HTR-8/SVneo (cell line): ENCODE results near the gene ZCCHC14.
"Not testable (repeated sequence)": the region's sequence is repeated elsewhere in the genome, so short reads cannot be mapped to it uniquely, and the experiment has no call there.

ENCODE experiments used
- DNase-seq: peaks from one replicate; pipeline ENCODE4 v3.0.0; 2011; ENCODE audit warnings: low spot score, mixed read lengths; ENCODE audit not compliant: insufficient read length
- FAIRE-seq: peaks from 2 replicates; lab custom pipeline; 2011; peaks lifted over from hg19 to GRCh38; lab: Jason Lieb, UNC

ZCCHC14 gene

DNA sequence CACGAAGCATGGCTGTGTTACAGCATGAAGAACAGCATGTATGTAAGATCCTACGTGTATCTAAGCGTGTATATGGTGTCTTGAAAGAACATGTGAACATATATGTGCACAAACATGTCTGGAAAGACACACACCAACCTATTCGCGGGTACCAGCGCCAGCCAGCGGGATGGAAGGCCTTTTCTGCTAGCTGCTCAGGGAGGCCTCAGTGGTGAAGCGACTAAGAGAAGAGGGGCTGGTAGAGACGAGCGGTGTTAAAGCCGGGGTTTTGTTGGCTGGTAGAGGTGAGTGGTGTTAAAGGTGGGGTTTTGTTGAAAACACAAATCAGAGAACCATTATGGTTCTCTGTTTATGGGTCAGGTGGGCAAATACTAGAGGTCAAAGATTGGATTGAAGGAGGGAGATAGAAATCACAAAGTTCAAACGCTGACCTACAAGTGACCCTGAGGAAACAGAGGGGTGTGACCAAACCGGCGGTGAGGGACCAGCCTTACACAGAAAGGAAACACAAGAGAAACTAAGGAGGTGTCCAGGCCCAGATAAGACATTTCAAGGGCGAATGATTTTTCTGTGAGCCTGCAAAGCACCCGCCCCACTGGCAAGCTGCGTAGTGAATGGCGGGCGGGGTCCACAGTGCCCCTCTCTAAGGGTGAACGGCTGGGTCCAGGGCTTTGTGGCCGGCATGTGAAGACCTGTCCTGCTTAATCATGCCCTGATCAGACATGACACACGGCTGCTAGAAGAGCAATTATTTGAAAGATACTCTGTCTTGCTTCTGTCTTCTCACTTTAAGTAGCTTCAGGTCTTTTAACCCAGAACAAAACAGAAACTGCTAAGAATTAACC lies 8.1 kb downstream of the ZCCHC14 start:
- no peak for DNase-seq
- FAIRE-seq, result no peak

DNA sequence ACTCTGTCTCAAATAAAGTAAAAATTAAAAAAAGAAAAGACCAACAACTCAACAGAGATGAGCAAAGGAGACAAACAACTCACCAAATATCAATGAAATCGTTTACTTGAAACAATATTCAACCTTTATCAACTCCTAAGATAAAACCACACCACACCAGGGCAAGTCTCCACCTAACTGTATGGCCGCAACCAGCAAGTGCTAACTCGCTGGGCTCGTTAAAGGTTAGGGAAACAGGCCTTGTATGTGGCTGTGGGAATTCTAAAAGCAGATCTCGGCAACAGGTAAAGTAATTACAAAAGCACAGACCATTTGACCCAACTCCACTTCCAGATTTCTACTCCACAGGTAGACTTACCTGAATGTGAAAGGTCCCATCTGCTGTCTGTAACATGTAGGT lies 9.3 kb downstream of the ZCCHC14 start:
- FAIRE-seq, result no peak
- DNase-seq, result no peak

DNA sequence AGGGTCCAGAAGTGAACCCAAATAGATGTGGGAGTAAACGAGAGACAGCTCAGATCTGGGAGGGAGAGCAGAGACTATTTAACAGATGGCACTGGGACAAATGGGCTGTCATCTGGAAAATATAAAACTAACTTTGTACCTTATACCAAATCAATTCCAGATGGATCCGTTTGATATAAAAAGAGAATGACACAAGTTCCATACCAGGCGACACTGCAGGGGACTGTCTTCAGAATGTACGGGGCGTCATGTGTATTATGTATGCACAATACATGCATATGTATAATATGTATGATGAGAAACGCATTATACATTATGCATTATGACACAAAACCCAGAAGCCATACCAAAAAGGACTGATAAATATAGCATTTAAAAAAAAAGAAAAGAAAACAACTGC lies 10.2 kb downstream of the ZCCHC14 start:
- FAIRE-seq, result not testable (repeated sequence)

DNA sequence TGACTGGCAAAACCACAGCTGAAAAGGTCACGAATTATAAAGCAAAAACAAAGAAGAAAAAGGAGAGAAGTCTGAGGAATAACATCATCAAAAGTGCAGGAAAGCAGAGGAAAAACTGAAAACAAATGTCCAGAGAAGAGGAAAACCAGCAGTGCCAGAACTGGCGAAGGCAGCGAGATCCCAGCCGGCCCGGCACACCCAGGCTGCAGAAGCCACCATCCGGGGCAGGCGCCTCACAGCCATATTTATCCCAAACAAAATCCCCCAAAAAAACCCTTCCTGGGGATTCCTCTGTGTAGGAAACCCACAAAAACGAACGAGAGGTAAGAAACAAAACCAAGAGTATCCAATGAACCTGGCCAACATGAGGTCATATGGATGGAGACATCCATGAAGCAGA lies 10.6 kb downstream of the ZCCHC14 start:
- DNase-seq, result no peak
- FAIRE-seq, result no peak

More for the DNA sequence above, 10.2 kb downstream of the ZCCHC14 start:
- DNase-seq, result not testable (repeated sequence)

DNA sequence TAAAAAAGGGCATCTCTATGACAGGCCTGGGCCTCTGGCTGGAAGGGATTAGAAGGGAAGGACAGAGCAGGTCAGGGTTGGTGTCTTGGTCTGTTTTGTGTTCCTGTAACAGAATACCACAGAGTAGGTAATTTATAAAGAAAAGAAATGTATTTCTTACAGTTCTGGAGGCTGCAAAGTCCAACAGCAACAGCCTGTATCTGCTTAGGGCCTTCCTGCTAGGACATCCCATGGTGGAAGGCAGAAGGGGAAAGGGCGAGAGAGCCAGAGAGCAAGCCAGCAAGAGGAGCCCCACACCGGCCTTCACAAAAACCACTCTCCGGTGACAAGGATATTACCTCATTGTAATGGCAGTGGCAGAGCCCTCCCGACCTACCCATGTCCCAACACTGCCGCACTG lies 11.1 kb downstream of the ZCCHC14 start:
- not testable (repeated sequence) for FAIRE-seq, DNase-seq

DNA sequence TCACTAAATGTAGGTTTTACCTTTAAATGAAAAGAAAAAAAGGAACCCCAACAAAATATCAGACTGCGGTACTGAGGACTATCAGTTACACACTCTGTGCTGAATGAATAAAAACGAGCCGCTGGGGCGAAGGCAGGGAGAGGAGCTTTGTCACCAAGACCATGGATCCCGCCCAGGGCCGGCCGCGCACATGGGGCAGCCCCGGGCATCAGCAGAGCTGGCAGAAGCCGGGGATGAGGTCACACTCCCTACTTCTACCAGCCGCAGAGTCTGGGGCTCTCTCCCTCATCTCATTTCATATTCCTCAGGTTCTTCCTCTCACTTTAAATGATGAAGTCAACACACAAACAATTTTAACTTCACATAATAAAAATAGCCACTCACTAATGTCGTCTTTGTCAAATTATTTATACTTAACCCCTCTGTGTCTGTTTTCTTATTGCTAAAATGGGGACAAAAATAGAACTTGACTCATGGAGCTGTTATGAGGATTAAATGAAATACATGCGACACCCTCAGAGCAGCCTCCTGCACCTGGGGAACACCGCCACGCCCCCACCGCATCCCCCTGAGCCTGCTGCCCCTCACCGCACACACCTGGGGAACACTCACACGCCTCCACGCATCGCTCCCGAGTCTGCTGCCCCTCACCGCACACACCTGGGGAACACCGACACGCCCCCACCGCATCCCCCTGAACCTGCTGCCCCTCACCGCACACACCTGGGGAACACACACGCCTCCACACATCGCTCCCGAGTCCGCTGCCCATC lies 15.4 kb downstream of the ZCCHC14 start:
- DNase-seq, FAIRE-seq: not testable (repeated sequence)

DNA sequence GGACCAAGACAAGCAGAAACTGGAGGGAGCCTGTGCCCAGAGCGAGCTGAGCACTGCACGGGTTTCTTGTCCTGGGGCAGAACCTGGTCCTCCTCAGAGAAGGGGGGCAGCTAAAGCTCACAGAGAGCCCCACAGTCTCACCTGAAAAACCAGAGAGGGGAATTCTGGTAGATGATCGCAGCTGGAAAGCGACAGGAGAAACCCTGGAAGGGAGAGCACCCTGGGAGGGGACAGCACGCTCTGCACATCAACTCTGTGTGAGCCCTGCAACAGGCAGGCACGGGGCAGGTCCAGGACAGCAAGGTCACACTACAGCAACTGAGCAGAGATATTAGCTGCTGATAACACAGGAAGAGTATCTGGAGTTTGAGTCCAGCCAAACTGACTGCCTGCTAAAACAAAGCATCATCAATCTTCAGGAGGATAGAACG lies 18.2 kb downstream of the ZCCHC14 start:
- FAIRE-seq (no peak), DNase-seq (no peak)

DNA sequence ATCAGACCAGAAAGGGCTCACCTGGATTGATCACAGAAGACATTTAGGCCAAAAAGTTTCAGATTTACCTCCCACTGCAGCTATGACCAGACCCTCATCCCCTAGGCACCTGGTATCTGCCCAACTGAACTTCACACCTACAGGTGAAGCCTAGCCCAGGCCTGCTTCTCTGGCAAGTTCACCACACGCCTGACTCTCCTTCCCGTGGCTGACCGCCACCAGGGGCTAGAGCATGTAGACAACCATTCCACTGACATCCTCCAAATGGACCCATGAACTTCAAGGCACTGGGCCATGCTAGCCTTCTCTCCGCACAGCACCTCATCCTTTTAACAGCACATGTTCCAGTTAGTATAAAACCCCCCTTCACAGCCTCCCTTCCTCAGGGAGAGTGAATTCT lies 18.8 kb downstream of the ZCCHC14 start:
- no peak for FAIRE-seq
- DNase-seq, result no peak

DNA sequence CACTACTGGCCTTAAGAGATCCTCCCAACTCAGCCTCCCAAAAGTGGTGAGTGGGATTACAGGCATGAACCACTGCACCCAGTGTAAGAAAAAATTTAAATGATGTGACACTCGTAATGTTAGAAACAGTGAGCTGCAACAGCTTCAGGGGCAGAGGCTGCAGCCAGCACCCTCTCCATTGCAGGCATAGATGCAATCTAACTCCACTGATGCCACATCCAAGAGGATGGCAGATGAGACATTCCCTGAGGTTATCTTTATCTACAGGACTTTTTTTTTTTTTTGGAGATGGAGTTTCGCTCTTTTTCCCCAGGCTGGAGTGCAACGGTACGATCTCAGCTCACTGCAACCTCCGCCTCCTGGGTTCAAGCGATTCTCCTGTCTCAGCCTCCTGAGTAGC lies 19.9 kb downstream of the ZCCHC14 start:
- DNase-seq (no peak), FAIRE-seq (no peak)

DNA sequence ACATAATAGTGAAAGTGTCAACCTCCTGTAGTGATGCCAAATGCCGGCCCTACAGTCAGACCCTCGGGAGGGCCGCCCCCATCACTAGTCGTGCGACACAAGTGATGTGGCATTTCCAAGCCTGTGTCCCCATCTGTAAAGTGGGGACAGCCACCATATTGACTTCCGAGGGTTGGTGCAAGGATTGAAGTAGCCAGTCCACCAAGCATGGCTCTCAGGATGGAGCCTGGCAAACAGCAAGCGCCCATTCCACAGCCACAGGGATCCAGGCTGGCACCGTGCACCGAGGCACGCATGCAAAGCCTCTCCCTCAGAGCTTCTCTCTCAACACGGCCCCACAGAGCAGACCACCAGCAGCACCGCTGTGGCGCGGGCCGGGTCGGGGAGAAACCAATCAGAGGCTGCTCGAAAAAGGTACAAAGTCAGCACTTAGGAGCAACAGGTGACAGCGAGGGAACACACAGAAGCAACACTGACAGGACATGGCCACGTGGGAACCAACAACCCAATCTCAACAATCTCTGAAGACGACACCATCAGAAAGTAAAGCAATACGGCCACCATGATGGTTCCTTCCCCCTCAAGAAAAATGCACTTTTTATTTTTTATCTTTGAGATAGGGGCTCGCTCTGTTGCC lies 20.6 kb downstream of the ZCCHC14 start:
- FAIRE-seq, result no peak
- DNase-seq, result no peak

DNA sequence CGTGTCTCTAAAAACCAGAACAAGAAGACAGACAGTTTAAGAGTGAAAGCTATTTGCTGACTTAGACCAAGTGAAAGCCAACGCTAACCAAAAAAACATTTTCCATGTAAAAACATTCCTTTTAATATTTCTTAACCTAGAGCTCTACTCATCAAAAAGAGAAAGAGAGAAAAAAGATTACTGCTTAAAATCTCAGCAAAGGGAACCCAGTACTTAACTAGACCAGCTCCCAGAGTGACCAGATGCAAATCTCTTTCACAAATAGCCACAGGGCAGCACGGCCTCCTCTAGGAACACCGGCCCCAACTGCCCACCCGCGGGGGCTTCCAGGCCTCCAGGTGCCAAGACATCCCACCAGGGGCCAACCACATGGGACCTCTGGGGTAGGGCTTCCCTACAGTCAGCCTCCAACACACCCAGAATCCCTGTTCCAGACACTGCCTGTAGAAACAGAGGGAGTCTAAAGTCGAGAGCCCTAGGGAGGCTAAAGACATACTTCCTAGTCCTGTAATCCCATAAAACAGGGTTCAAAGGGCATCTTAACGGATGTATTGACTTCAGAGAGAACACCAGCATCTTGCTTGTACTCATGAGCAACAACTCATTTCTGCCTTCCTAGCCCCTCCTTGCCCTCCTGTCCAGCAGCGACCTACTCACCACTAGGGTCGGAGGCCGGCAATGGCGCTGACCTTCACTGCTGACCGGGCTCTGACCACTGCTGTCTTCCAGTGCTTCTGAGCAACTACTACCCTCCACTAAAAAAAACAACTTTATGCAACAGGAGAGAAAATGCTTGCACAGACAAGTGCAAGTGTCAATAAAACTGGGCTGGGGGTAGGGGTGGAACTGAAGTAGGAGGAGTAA lies 21.3 kb downstream of the ZCCHC14 start:
- no peak for FAIRE-seq

DNA sequence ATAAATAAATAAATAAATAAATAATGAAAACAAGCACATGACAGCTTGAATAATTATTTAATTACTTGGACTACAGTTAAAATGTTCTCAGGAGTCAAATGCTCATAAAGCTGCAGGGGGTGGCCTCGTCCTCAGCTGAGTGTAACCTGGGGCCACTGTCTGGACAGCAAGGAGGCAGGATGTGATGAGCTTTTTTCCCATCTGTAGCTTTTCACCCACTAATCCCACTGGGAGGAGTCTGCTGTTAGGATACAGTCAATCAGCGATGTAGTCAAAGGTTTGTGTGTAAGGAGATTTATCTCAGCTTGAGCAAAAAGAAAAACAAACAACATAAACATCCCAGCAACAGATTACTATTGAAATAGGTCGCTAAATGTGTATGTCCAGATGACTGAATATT lies 22.5 kb downstream of the ZCCHC14 start:
- FAIRE-seq, result no peak
- no peak for DNase-seq

More for the DNA sequence above, 21.3 kb downstream of the ZCCHC14 start:
- DNase-seq, result no peak

DNA sequence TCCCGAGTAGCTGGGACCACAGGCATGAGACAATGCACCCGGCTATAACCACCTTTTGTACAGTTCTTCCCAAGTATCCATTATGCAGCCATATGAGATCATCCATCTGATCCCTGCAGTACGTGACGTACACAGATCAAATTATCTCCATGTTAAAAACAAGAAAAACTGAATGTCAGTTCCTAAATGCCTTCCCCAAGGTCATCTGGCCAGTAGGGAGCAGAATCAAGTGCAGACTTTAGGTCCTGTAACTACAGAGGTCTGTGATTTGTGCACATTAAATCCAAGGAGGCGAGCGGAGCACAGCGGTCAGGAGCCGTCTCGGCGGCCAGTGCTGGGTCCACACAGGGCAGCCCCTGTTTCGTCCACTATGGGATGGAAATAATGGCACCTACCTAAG lies 23.7 kb downstream of the ZCCHC14 start:
- DNase-seq, result no peak
- no peak for FAIRE-seq

DNA sequence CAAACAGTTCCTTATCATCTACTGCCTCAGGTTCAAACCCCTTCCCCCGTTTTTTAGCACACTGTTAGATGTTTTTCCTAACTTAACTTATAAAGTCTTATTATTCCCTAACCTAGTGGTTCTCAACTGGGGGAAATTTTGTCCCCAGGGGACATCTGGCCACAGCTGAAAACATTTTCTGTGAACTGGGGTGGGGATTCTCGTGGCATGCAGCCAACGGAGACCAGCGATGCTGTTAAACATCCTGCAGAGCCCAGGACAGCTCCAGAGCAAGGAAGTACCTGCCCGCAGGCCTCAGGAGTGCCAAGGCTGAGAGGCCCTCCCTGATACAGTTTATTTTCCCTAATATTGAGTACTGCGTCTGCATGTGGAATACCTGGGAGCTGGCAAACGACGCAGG lies 24.3 kb downstream of the ZCCHC14 start:
- FAIRE-seq, result no peak

DNA sequence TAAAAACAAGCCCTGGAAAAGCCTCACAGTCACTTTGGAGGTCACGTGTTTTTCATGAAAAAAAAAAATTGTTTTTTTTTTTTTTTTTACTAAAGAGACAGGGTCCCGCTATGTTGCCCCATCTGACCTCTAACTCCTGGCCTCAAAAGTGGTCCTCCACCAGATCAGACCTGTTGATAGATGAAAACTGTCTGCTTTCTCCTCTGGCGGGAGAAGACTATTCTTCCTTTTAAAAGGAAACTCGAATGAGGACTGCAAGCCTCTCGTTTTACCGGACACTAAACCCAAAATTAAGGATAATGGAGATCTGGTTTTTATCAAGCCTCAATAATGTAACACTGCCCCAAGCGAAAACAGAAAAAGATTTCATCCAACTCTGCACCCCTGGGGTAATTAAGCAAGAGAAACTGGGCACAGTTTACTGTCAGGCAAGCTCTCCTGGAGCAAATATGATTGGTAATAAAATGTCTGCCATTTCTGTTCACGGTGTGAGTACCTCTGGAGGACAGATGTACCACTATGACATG lies 25.8 kb downstream of the ZCCHC14 start:
- FAIRE-seq (no peak), DNase-seq (no peak)

More for the DNA sequence above, 24.3 kb downstream of the ZCCHC14 start:
- no peak for DNase-seq

DNA sequence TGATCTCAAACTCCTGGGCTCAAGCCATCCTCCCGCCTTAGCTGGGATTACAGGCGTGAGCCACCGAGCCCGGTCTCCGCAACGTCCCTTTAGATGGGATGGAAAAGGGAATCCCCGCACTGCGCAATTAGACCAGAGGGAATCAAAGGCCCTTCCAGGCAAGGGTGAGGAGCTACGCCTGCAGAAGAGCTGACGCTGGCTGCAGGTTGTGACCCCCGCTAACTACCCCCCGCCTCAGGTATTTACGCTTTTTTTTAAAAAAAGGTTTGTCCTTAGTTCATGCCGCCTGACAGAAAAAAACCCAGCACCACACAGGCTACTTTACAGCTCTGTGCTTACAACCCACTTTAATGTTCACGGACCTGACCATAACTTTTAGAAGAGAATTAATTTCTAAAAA lies 26.9 kb downstream of the ZCCHC14 start:
- DNase-seq, result no peak

DNA sequence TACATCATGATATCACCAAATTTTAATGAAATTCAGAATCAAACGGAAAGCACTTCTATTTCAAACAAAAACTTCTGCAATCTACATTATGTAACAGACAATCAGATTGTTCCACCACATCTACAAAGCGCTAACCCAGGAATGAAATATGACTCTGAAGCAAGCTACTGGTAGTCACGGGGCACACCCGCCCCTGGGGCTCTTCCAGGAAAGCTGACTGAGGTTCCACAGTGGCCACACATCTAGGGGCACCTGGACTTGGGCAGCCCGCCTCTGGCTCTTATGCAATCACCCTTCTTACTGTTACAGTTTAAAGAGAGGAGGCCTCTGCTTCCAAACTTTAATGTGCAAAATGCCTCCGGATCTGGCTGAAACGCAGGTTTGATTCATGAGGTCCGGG lies 27.5 kb downstream of the ZCCHC14 start:
- DNase-seq (peak; percentile 92), FAIRE-seq (peak; percentile 28)

More for the DNA sequence above, 26.9 kb downstream of the ZCCHC14 start:
- FAIRE-seq, result no peak

DNA sequence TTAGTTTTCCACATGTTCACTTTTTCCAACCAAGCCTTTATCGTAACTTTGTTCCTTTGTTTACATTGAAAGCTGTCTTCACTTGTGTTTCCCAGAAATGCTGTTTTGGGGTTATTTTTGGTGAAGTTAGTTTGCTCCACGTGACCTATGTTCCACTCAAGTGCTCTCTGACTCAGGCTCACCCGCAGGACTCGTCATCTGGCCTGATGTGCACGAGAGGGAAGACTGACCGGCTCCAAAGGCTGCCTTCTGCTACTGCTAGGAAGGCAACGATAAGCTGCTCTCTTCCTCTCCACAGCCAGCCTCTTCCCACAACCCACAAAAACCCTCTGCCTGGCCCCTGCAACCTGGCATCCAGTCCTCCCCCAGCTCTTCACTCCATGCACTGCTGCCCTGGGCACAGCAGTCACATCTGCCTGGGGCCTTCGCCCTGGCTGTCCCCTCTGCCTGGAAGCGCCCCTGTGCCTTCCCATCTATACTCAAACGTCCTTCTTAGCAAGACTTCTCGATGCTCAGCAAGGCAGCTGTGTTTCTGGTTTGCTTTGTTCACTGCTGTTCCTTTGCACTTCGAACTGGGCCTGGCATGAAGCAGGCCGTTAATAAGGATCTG lies 28.0 kb downstream of the ZCCHC14 start:
- FAIRE-seq, result peak; percentile 20
- peak; percentile 41 for DNase-seq
